BJ (cell line): ENCODE measurements around the gene SDHB. TPM values are rescaled to one million over a fixed set of nuclear protein-coding genes. Genes with fewer than 3 reads are reported as not detected.

Experiments
- CTCF ChIA-PET: fragments of 350-600 bp; formaldehyde crosslinking; extraction: SDS; loops from one replicate; lab custom pipeline; 2021; ENCODE audit warnings: antibody characterized with exemption, inconsistent platforms; lab: Yijun Ruan, JAX
- POLR2A ChIA-PET: fragments of 300-600 bp; sonication (Branson Sonifier 250); formaldehyde crosslinking; extraction: SDS; loops from one replicate; lab custom pipeline; 2021; ENCODE audit warnings: antibody characterized with exemption; lab: Charles Lee
- DNase-seq: peaks from one replicate; pipeline ENCODE4 v3.0.0-alpha.2; 2011; ENCODE audit warnings: low read depth
- H3K27me3 ChIP-seq: 2 replicates; pipeline ENCODE4 v1.6.0; 2011; ENCODE audit warnings: low read length; ENCODE audit not compliant: control insufficient read depth, insufficient read depth
- H3K36me3 ChIP-seq: 2 replicates; pipeline ENCODE4 v1.5.1; 2011; ENCODE audit warnings: low read length; ENCODE audit not compliant: control insufficient read depth, insufficient read depth
- H3K4me3 ChIP-seq: 2 replicates; pipeline ENCODE4 v1.5.1; 2011; ENCODE audit warnings: low read depth, mild to moderate bottlenecking, control low read depth, low read length
- polyA plus RNA-seq: library from polyadenylated mRNA; depleted of rRNA; stranded (reverse); fragments of >200 nt; gene quantifications from 2 replicates; pipeline ENCODE4 v1.2.3, GENCODE V29; 2011; rRNA removed
- TF ChIP-seq, protein P1 (sequence below): IDR thresholded peaks from 2 replicates; pipeline ENCODE4 v1.5.1; 2011; ENCODE audit warnings: low read depth, mild to moderate bottlenecking, control low read depth, inconsistent platforms, low read length, moderate library complexity; ENCODE audit not compliant: insufficient read depth

SDHB gene
- polyA plus RNA-seq, 1 experiment, result 115 TPM

DNA sequence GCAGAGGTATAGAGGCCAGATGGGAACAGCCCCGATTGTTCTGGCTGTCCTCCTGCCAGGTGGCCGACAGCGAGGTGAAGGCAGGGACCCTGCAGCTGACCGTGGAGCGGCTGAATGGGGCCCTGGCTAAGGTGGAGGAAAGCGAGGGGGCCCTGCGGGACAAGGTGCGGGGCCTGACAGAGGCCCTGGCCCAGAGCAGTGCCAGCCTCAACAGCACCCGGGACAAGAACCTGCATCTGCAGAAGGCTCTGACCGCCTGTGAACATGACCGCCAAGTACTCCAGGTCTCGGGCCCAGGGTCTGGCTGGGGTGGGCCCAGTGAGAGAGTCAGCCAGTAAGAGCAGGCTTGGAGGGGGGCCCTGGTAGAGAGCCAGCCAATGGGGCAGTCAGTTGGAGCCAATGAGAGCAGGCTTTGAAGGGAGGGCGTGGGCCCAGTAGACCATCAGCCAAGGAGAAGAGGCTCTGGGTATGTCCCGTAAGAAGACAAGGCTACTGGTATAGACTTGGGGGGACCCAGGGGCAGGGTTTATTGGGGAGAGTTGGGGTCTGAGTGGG is 84.7 kb downstream of the SDHB start:
- Histone ChIP-seq H3K27me3 (no peaks in the 10 kb centered on the region), H3K4me3 (no peak overlapping the region), H3K36me3 (peaks cover 10% of the 10 kb centered on the region)
- TF ChIP-seq, protein P1, sequence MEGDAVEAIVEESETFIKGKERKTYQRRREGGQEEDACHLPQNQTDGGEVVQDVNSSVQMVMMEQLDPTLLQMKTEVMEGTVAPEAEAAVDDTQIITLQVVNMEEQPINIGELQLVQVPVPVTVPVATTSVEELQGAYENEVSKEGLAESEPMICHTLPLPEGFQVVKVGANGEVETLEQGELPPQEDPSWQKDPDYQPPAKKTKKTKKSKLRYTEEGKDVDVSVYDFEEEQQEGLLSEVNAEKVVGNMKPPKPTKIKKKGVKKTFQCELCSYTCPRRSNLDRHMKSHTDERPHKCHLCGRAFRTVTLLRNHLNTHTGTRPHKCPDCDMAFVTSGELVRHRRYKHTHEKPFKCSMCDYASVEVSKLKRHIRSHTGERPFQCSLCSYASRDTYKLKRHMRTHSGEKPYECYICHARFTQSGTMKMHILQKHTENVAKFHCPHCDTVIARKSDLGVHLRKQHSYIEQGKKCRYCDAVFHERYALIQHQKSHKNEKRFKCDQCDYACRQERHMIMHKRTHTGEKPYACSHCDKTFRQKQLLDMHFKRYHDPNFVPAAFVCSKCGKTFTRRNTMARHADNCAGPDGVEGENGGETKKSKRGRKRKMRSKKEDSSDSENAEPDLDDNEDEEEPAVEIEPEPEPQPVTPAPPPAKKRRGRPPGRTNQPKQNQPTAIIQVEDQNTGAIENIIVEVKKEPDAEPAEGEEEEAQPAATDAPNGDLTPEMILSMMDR, result no peak
- POLR2A ChIA-PET, result no interaction called here
- CTCF ChIA-PET, result no interaction called here
- no peak for DNase-seq

Other genes starting within 250 kb of the SDHB start
- gene RNU1-2, start 158.1 kb downstream of the SDHB start, polyA plus RNA-seq, result not detected in 2 replicates
- 7.2 and 12.1 TPM in 2 replicates for gene CROCC, start 132.1 kb downstream of the SDHB start, polyA plus RNA-seq
- 69.7 and 115 TPM in 2 replicates for gene MFAP2, start 73.4 kb downstream of the SDHB start, polyA plus RNA-seq
- 9.2 and 25.5 TPM in 2 replicates for gene ATP13A2, start 42.1 kb downstream of the SDHB start, polyA plus RNA-seq
- gene PADI2, start 65.4 kb upstream of the SDHB start, polyA plus RNA-seq, result 0.10 and 0.15 TPM in 2 replicates
- gene PADI1, start 151.1 kb upstream of the SDHB start, polyA plus RNA-seq, result 0.70 and 0.82 TPM in 2 replicates
- gene PADI3, start 195.1 kb upstream of the SDHB start, polyA plus RNA-seq, result not detected in 2 replicates